ENCODE results near the gene NKAIN4.
"Not testable (repeated sequence)": the region's sequence is repeated elsewhere in the genome, so short reads cannot be mapped to it uniquely, and the experiment has no call there.

NKAIN4 gene

DNA sequence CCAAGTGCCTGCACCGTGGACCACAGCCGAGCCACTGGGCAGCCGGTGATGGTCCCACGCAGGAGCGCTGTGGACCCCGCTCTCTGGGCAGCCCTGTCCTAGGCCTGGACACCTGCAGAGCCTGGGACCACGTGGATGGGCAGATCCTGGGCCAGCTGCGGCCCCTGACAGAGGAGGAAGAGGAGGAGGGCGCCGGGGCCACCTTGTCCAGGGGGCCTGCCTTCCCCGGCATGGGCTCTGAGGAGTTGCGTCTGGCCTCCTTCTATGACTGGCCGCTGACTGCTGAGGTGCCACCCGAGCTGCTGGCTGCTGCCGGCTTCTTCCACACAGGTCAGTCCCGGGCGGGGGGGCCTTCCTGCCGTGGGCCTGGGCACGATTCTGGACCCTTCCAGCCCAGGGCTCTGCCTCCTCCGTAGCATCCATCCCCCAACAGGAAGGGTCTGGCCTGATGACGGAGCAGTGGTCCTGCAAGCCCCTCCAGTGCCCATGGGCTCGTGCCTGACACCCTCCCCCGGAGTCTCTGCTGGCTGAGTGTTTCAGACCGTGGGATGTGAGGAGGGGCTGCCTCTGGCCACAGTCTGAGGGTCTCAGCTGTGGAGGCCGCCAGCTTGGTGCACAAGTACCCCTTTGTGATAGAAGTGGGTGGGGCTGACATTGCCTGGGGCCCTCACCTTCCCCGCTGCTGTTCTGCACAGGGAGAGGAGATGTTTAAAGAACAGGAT, 18.0 kb downstream of the NKAIN4 start:
- DNase-seq (ENCODE audit: low spot score) = no peak

DNA sequence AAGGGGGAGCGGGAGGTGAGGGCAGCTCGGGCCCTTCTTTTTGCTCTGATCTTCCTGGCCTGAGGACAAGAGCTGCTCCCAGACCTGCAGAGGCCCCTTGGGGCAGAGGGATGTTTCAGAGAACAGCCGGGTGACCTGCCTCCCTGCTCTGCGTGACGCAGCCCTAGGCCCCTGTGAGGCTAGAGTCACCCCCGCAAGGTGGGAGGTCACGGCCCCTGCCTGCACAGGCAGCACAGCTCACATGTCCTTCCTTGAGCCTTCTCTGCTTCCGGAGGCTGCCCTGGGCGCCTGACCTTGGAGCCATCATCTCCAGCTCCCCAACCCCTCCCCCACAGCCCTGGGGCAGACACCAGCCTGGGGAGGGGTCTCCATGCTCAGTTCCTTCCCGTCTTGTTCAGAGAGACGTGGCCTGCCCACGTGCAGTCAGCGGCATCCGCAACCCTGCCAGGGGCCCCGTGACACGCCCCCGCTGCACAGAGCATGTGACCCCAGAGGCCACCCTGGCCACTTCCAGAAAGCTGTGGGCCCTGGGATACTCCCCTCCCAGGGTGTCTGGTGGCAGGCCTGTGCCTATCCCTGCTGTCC, 18.8 kb downstream of the NKAIN4 start, which contains the start of gene BIRC7:
Gene BIRC7, plus strand, starts transcription at position 507 of the 585 bp plus-strand sequence. CDS start 192 bp downstream, outside the sequence.
- DNase-seq (ENCODE audit: low spot score) = no peak

GRCh38 chr20:63234693-63235398, 19.4 kb downstream of the NKAIN4 start:
- DNase-seq (ENCODE audit: low spot score) = no peak

- no peak for DNase-seq (ENCODE audit: low spot score)
Observed at GRCh38 chr20:63233924-63234323, 20.3 kb downstream of the NKAIN4 start.

GRCh38 chr20:63233061-63233344, 21.3 kb downstream of the NKAIN4 start:
- DNase-seq (ENCODE audit: low spot score) = no peak

DNA sequence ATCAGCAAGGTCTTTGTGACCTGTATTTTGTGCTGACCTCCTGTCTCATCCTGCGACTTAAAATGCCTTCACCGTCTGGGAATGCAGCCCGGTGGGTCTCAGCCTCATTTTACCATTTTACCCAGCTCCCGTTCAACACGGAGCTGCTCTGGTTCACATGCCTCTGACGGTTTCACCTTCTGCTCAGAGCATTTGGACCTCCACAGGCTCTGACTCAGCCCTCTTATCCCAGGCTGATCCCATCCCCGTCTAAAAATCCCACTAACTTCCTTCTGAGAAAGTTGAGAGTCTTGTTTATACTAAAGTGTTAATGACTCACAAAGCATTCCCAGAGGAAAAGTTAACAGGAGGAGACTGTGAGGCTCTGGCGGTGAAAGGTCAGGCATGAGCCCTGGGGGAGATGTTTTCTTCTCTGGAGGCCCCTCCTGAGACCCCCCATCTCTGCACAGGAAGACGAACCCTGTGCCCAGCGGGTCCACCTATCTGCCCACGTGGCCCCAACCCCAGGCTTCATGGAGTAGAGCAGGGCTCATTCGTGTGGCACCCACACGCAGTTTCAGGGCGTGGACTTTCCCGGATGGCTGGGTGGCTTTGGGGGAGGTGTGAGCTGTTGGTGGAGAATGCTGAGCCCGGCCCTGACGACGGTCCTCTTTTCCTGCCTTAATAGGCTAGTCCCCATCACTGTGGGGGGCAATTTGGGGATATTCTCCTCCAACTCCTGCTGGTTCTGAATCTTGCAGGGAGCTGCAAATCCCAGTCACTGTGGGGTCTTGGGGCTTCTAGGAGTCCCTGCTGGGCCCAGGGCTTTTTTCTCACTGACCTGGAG, 21.8 kb downstream of the NKAIN4 start:
- DNase-seq (ENCODE audit: low spot score) = no peak

DNA sequence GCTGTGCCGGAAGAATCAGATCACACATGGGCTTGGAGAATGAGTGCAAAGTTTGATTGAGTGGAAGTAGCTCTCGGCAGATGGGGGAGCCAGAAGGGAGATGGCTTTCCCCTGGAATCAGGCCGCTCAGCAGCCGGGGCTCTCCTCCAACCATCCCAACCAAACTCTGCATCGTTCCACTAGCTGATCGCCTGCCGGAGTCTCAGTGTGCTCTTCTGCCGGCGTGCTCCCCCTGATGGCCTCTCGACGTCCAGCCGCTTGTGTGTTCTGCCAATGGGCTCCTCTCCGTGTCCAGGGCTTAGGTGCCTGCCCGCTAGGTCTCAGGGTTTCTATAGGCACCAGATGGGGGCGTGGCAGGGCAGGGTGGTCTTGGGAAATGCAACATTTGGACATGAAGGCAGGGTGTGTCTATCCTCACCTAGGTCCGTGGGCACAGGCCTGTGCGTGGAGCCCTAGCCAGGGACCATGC, 23.4 kb downstream of the NKAIN4 start:
- DNase-seq (ENCODE audit: low spot score) = no peak

GRCh38 chr20:63228806-63229205, 25.5 kb downstream of the NKAIN4 start:
- DNase-seq (ENCODE audit: low spot score) = no peak

DNA sequence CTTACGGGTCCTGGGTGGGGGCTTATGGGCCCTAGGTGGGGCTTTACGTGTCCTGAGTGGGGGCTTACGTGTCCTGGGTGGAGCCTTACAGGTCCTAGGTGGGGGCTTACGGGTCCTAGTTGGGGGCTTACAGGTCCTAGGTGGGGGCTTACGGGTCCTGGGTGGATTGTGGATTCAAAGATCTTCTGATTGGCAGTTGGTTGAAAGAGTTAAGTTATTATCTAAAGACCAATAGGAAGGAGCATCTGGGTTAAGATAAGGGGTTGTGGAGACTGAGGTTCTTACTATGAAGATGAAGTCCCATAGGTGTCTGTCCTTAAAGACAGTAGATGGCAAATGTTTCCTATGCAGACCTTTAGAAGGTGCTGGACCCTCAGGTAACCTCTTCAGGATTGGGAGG, 27.0 kb downstream of the NKAIN4 start:
- no peak for DNase-seq (ENCODE audit: low spot score)

- DNase-seq (ENCODE audit: low spot score) = no peak
Observed at GRCh38 chr20:63226042-63226943, 28.0 kb downstream of the NKAIN4 start.

- no peak for DNase-seq (ENCODE audit: low spot score)
Observed at GRCh38 chr20:63225082-63225454, 29.2 kb downstream of the NKAIN4 start.

DNA sequence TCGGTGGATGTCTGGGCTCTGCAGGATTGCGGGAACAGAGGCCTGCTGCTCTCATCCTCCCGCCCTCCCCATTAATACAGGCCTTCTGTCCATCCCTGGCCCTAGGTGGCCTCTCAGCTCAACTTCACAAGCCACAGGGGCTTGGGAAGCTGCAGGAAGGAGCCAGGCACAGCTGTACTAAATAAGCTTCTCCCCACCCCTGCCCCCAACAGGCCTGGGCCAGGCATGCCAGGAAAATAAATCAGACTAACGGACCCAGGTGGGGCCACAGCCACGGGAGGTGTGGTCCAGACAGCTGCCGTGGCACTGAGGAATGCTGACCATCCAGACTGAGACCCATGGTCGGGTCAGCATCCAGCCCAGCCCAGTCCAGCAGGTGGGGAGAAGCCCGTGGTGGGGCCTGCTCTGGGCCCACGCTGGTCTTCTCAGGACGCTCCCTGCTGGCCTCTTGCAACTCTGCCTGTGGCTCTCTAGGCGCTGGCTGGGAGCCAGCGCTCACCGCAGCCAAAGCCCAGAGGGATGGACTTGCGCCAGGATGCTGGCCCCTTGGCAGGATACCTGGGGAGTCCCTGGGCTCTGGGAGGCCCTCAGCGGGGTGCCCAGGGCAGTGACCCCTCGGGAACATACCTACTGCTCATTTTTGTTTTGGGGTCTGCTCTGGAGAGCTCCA, 29.7 kb downstream of the NKAIN4 start:
- DNase-seq (ENCODE audit: low spot score) = no peak

DNA sequence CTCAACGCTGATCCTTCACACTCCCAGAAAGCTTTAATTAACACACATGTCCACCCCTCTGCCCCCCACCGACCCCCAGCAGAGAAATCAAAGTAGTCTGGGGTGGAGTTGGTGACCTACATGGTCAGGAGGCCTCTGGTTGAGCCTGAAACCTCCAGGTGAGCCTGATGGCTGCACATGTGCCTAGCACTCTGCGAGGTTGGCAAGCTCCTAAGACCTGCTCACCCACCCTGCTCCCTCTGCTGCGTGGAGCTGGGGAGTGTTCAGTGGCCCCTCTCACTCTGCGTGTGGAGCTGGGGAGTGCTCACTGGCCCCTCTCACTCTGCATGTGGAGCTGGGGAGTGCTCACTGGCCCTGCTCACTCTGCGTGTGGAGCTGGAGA, 30.4 kb downstream of the NKAIN4 start:
- no peak for DNase-seq (ENCODE audit: low spot score)

- DNase-seq (ENCODE audit: low spot score) = no peak
Observed at GRCh38 chr20:63223121-63223825, 31.0 kb downstream of the NKAIN4 start.

GRCh38 chr20:63222541-63222940, 31.7 kb downstream of the NKAIN4 start:
- DNase-seq (ENCODE audit: low spot score) = no peak

DNA sequence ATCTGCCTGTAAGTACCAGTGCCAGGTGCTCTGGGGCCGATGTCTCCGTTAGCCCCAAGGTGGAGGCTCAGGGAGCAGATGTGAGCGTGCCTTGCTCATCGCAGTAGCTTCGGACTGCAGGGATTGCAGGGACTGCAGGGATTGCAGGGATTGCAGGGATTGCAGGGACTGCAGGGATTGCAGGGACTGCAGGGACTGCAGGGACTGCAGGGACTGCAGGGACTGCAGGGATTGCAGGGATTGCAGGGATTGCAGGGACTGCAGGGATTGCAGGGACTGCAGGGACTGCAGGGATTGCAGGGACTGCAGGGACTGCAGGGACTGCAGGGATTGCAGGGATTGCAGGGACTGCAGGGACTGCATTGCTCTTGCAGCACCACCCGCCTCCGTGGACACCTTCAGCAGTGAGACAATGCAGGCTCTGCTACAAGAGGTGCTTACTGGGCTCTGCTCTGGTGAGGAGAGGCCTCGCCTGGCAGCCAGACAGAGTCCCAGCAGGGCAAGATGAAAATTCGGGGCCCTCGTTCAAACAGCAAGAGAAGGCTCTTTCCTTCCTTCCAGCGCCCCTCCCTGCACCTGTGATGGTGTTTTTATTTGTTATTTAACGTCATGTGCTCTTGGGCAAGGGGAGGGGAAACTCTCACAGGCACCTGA, 32.7 kb downstream of the NKAIN4 start:
- DNase-seq (ENCODE audit: low spot score) = not testable (repeated sequence)

GRCh38 chr20:63220696-63221399, 33.4 kb downstream of the NKAIN4 start:
- DNase-seq (ENCODE audit: low spot score) = no peak

DNA sequence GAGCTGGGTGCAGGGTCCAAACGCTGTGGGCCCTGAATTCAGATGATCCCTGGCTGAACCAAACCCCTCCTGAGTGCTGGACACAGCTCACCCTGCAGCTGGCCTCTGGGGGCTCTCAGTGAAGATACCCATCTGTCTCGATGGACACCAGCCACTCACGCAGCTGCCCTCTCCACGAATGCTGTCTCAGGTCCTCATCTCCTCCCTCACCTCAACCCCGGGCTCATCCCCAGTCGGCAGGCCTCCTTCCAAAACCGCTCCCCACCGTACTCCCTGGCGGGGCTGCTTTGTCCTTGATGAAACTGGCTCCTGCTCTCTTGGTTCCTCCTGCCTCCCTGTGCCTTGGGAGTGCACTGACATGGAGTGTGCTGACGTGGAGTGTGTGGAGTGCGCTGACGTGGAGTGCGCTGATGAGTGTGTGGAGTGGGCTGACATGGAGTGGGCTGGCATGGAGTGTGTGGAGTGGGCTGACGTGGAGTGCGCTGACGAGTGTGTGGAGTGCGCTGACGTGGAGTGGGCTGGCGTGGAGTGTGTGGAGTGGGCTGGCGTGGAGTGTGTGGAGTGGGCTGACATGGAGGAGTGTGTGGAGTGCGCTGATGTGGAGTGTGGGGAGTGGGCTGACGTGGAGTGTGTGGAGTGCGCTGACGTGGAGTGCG, 34.3 kb downstream of the NKAIN4 start:
- no peak for DNase-seq (ENCODE audit: low spot score)

DNA sequence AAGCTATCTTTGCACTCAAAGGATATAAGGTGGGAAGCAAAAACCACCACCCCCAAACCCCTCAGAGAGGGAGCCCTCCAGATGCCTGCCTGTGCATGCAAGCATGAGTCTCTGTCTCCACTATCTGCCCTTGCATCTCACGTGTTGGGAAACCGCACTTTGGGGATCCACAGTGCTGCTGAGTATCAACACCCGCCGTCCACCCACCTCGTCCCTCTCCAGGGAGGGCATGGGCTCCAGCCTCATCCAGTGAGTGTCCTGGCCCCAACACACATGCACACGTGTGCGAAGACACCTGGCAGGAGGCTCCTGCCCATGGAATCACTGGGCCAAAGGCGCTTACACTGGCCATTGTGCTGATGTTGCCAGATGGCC, 34.8 kb downstream of the NKAIN4 start:
- no peak for DNase-seq (ENCODE audit: low spot score)

Measured in left forelimb (tissue), 1 donor.